Neural progenitor cell (in vitro differentiated cells): Measurements from ENCODE around the gene FBXW8. TPM values are rescaled to one million over a fixed set of nuclear protein-coding genes. Genes with fewer than 3 reads are reported as not detected.

ENCODE experiments used
- DNase-seq: peaks from one replicate; pipeline ENCODE4 v3.0.0-alpha.2; 2016; ENCODE audit warnings: low spot score
- H2AFZ ChIP-seq: fragments of 200-600 bp; sonication (generic); replicated peaks from 2 replicates; pipeline ENCODE4 v1.6.1; 2016; ENCODE audit warnings: antibody characterized with exemption
- H3F3A ChIP-seq: fragments of 200-600 bp; sonication (generic); 2 replicates; pipeline ENCODE4 v1.6.1; 2016; ENCODE audit warnings: antibody characterized with exemption, low read depth
- H3K27ac ChIP-seq: fragments of 200-600 bp; sonication (generic); 2 replicates; pipeline ENCODE4 v1.5.1; 2016; ENCODE audit warnings: mild to moderate bottlenecking
- H3K27me3 ChIP-seq: fragments of 200-600 bp; sonication (generic); 2 replicates; pipeline ENCODE4 v1.6.1; 2016; ENCODE audit warnings: mild to moderate bottlenecking, moderate library complexity
- H3K36me3 ChIP-seq: fragments of 200-600 bp; sonication (generic); 2 replicates; pipeline ENCODE4 v1.5.1; 2016
- H3K4me1 ChIP-seq: fragments of 200-600 bp; sonication (generic); 2 replicates; pipeline ENCODE4 v1.6.1; 2016; ENCODE audit warnings: mixed run types
- H3K4me2 ChIP-seq: fragments of 200-600 bp; sonication (generic); 2 replicates; pipeline ENCODE4 v1.6.1; 2016
- H3K4me3 ChIP-seq: fragments of 200-600 bp; sonication (generic); 2 replicates; pipeline ENCODE4 v1.5.1; 2016
- H3K79me2 ChIP-seq: fragments of 200-600 bp; sonication (generic); 2 replicates; pipeline ENCODE4 v1.6.1; 2016; ENCODE audit warnings: low read depth
- H3K9ac ChIP-seq: fragments of 200-600 bp; sonication (generic); 2 replicates; pipeline ENCODE4 v1.6.1; 2016
- H3K9me3 ChIP-seq: fragments of 200-600 bp; sonication (generic); 2 replicates; pipeline ENCODE4 v1.5.1; 2016; ENCODE audit warnings: low read depth
- H4K20me1 ChIP-seq: fragments of 200-600 bp; sonication (generic); 2 replicates; pipeline ENCODE4 v1.6.1; 2016; ENCODE audit warnings: low read depth
- H3K27ac Mint-ChIP-seq: 3 replicates; pipeline ENCODE4 v1.8.0; 2021; ENCODE audit warnings: mixed read lengths
- H3K27me3 Mint-ChIP-seq: 2 replicates; pipeline ENCODE4 v1.8.0; 2022; ENCODE audit warnings: low read depth, mild to moderate bottlenecking, inconsistent platforms, moderate library complexity, mixed read lengths; ENCODE audit not compliant: insufficient read depth
- H3K36me3 Mint-ChIP-seq: 3 replicates; pipeline ENCODE4 v1.8.0; 2021; ENCODE audit warnings: mixed read lengths
- H3K4me1 Mint-ChIP-seq: 3 replicates; pipeline ENCODE4 v1.8.0; 2021; ENCODE audit warnings: mixed read lengths
- H3K4me3 Mint-ChIP-seq: 3 replicates; pipeline ENCODE4 v1.8.0; 2021; ENCODE audit warnings: mild to moderate bottlenecking, moderate library complexity, mixed read lengths
- H3K9me3 Mint-ChIP-seq: 3 replicates; pipeline ENCODE4 v1.8.0; 2020; ENCODE audit warnings: mixed read lengths
- EZH2 ChIP-seq: fragments of 200-600 bp; sonication (generic); IDR thresholded peaks from 2 replicates; pipeline ENCODE4 v1.6.1; 2017; ENCODE audit warnings: antibody characterized with exemption, mild to moderate bottlenecking, moderate library complexity
- EZH2phosphoT487 ChIP-seq: fragments of 200-600 bp; sonication (generic); IDR thresholded peaks from 2 replicates; pipeline ENCODE4 v1.6.1; 2017; ENCODE audit warnings: antibody characterized with exemption
- total RNA-seq: library from RNA; depleted of rRNA; stranded (reverse); fragments of >200 nt; gene quantifications from 2 replicates; pipeline ENCODE4 v1.2.3, GENCODE V29; 2015; ENCODE audit warnings: low replicate concordance
- TF ChIP-seq, protein P1 (sequence below): fragments of 200-600 bp; sonication (generic); IDR thresholded peaks from 2 replicates; pipeline ENCODE4 v1.5.1; 2017; ENCODE audit warnings: antibody characterized with exemption, mild to moderate bottlenecking

The FBXW8 gene
- total RNA-seq, 1 donor from 2014 or later, result 20.7 TPM

DNA sequence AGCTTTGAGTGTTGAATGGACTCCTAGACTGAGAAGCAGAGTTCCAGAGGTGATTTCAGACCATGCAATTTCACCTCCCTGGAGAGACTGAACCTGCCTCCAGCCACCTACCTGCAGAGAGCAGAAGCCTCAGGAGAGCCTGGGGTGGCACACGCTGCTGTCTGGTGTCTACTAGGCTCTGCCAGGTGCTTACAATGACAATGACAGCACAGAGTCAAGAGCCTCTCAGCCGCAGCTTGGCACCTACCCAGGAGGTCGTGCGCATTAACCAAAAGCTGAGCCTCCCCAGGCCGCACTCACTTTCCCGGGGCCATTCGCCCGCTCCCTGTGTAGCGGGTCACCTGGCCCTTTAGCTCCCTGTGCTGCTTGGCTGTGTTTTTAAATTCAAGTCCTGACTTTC is 125.3 kb downstream of the FBXW8 start:
- no peaks in the 10 kb centered on the region for H3K36me3 Mint-ChIP-seq
- Histone ChIP-seq H3K4me3 (no peak overlapping the region), H3K4me1 (peaks cover 15% of the 10 kb centered on the region), H3K9ac (no peak overlapping the region), H3K79me2 (no peaks in the 10 kb centered on the region), H3K27ac (no peak overlapping the region), H3K27me3 (no peaks in the 10 kb centered on the region), H3K36me3 (no peaks in the 10 kb centered on the region), H4K20me1 (no peaks in the 10 kb centered on the region), H2AFZ (no peak overlapping the region), H3K9me3 (no peaks in the 10 kb centered on the region), H3F3A (no peaks in the 10 kb centered on the region), H3K4me2 (no peak overlapping the region)
- H3K27ac Mint-ChIP-seq, result no peak overlapping the region
- peaks cover 26% of the 10 kb centered on the region for H3K4me1 Mint-ChIP-seq
- H3K9me3 Mint-ChIP-seq, result no peaks in the 10 kb centered on the region
- no peak for TF ChIP-seq EZH2
- TF ChIP-seq, protein P1, sequence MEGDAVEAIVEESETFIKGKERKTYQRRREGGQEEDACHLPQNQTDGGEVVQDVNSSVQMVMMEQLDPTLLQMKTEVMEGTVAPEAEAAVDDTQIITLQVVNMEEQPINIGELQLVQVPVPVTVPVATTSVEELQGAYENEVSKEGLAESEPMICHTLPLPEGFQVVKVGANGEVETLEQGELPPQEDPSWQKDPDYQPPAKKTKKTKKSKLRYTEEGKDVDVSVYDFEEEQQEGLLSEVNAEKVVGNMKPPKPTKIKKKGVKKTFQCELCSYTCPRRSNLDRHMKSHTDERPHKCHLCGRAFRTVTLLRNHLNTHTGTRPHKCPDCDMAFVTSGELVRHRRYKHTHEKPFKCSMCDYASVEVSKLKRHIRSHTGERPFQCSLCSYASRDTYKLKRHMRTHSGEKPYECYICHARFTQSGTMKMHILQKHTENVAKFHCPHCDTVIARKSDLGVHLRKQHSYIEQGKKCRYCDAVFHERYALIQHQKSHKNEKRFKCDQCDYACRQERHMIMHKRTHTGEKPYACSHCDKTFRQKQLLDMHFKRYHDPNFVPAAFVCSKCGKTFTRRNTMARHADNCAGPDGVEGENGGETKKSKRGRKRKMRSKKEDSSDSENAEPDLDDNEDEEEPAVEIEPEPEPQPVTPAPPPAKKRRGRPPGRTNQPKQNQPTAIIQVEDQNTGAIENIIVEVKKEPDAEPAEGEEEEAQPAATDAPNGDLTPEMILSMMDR, result no peak
- no peak for TF ChIP-seq EZH2phosphoT487
- peaks cover 8% of the 10 kb centered on the region for H3K27me3 Mint-ChIP-seq
- no peak for DNase-seq
- no peak overlapping the region for H3K4me3 Mint-ChIP-seq

DNA sequence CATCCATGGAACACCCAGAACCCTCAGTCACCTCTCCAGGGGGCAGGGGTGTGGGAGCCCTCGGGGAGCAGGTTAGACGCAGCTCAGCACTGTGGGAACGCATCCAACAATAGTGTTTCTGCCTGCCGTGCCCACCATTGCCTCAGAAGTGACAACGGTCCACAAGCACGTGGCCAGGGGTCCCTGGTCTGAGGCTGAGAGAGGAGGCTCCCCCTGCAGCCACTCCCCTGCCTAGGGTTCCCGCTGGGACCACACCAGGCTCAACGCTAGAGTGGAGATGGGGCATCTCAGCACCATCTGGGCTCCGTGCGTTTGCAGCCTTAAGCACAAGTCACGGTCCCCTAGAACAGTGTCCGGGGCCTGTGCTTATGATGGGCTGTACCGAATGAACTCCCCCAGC is 125.8 kb downstream of the FBXW8 start:
- no peaks in the 10 kb centered on the region for H3K36me3 ChIP-seq
- H3K27ac Mint-ChIP-seq, result no peak overlapping the region
- peaks cover 26% of the 10 kb centered on the region for H3K4me1 Mint-ChIP-seq
- H3K4me2 ChIP-seq, result no peak overlapping the region
- TF ChIP-seq EZH2phosphoT487 (no peak), EZH2 (no peak)
- TF ChIP-seq, protein P1, result no peak
- no peak overlapping the region for H3K4me3 ChIP-seq
- H3K27ac ChIP-seq, result no peak overlapping the region
- no peaks in the 10 kb centered on the region for H4K20me1 ChIP-seq
- no peaks in the 10 kb centered on the region for H3K9me3 ChIP-seq
- no peaks in the 10 kb centered on the region for H3F3A ChIP-seq
- H3K9me3 Mint-ChIP-seq, result no peaks in the 10 kb centered on the region
- H3K36me3 Mint-ChIP-seq, result no peaks in the 10 kb centered on the region
- no peak overlapping the region for H3K9ac ChIP-seq
- H2AFZ ChIP-seq, result no peak overlapping the region
- H3K4me1 ChIP-seq, result peaks cover 15% of the 10 kb centered on the region
- H3K79me2 ChIP-seq, result no peaks in the 10 kb centered on the region
- H3K27me3 Mint-ChIP-seq, result peaks cover 8% of the 10 kb centered on the region
- H3K4me3 Mint-ChIP-seq, result no peak overlapping the region
- H3K27me3 ChIP-seq, result no peaks in the 10 kb centered on the region
- no peak for DNase-seq

DNA sequence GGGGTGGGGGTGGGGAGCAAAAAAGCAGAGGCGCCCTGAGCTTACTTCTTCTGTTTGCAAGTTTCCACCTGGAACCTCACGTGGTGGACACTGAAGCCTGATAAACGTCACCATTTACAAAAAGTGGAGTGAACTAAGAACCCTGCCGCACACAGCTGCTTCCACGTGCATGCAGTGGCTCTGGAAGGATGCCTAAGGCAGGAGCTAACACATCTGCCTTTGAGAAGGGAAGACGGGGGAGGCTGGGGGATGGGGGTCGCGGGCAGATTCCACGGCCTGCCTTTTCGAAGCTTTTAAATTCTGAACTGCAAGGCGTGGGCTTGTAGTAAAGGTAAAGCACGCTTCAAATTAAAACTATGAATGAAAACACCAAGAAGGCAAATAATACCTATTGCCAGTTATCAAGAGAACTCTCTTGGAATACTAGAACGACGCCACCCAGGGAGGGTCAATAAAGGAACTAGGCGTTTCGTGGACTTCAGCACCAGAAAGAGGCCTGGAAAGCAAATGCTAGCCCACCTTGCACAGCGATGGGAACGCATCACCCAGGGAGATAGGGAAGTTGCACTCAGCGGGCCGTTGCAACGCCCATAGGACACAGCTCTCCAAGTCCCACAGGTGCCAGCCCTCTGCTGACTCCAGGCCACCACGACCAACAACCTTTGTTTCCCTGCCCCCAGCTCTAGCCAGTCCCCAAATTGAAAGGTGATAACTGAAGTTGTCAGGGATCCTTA is 126.7 kb downstream of the FBXW8 start:
- Mint-ChIP-seq H3K27ac (peak overlapping the region; percentile 60), H3K9me3 (no peaks in the 10 kb centered on the region), H3K4me1 (peaks cover 26% of the 10 kb centered on the region), H3K4me3 (no peak overlapping the region), H3K36me3 (no peaks in the 10 kb centered on the region), H3K27me3 (peaks cover 8% of the 10 kb centered on the region)
- Histone ChIP-seq H3K9me3 (no peaks in the 10 kb centered on the region), H4K20me1 (no peaks in the 10 kb centered on the region), H3K4me2 (no peak overlapping the region), H3K79me2 (no peaks in the 10 kb centered on the region), H3K27ac (no peak overlapping the region), H3K27me3 (no peaks in the 10 kb centered on the region), H3K4me3 (no peak overlapping the region), H3K4me1 (peaks cover 14% of the 10 kb centered on the region), H3K36me3 (no peaks in the 10 kb centered on the region), H2AFZ (no peak overlapping the region), H3F3A (no peaks in the 10 kb centered on the region), H3K9ac (no peak overlapping the region)
- DNase-seq, result no peak
- no peak for TF ChIP-seq EZH2phosphoT487

DNA sequence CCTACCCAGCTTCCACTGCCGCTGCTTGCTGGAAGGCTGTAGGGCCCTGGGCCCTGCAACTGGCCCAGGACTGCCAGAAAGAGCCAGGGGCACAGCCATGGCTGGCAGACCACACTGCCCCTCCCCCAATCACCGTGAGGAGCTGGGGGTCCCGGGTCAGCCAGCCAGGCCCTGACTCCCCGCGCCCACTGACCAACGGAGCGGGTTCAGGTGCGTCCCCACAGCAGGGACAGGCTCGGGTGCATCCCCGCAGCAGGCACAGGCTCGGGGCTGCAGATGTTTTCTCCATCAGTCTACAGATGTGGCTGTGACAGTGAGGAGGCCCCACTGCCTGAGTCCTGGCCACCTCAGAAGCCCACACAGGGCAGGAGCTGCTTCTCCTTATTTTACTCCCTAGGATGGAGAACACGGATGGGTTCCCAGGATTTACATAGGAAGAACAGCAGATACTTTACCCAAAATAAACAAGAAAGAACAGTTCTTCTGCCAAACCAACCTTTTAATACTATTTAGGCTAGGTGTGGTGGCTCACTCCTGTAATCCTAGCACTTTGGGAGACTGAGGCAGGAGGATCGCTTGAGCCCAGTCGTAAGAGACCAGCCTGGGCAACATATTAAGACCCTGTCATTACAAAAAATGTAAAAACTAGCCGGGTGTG is 127.4 kb downstream of the FBXW8 start:
- Mint-ChIP-seq H3K27ac (no peak overlapping the region), H3K27me3 (peaks cover 8% of the 10 kb centered on the region), H3K4me3 (no peak overlapping the region), H3K36me3 (no peaks in the 10 kb centered on the region), H3K9me3 (no peaks in the 10 kb centered on the region), H3K4me1 (peaks cover 28% of the 10 kb centered on the region)
- Histone ChIP-seq H2AFZ (no peak overlapping the region), H3K4me1 (peaks cover 7% of the 10 kb centered on the region), H3K9ac (no peak overlapping the region), H3K79me2 (no peaks in the 10 kb centered on the region), H3F3A (no peaks in the 10 kb centered on the region), H3K4me3 (no peak overlapping the region), H3K4me2 (no peak overlapping the region), H4K20me1 (no peaks in the 10 kb centered on the region), H3K36me3 (no peaks in the 10 kb centered on the region), H3K9me3 (no peaks in the 10 kb centered on the region), H3K27me3 (no peaks in the 10 kb centered on the region), H3K27ac (no peak overlapping the region)
- TF ChIP-seq EZH2, result no peak
- DNase-seq, result no peak
